Sigmoid colon (tissue), 4 donors: Measurements from ENCODE around the gene TMED3.

Experiments used
- EP300 ChIP-seq, 4 donors: sonication (generic); formaldehyde crosslinking; IDR thresholded peaks; one replicate each; pipeline ENCODE4 v1.6.1; 2017; ENCODE audit warnings: antibody characterized with exemption in 4 of 4
- POLR2A ChIP-seq, 2 donors: fragments of 450-650 bp; IDR thresholded peaks; one replicate each; pipeline ENCODE4 v1.6.1; 2016; ENCODE audit warnings: antibody characterized with exemption in 2 of 2, mild to moderate bottlenecking in 2 of 2, moderate library complexity in 2 of 2
- POLR2AphosphoS5 ChIP-seq, 4 donors: sonication (generic); formaldehyde crosslinking; IDR thresholded peaks; one replicate each; pipeline ENCODE4 v1.6.1; 2017; ENCODE audit warnings: antibody characterized with exemption in 4 of 4
- TF ChIP-seq, protein P1 (sequence below), 4 experiments: fragments of 450-650 bp in 3 of 4; fragments of 200-600 bp in 1 of 4; IDR thresholded peaks; one replicate each; pipeline ENCODE4 v1.5.1; 2016 to 2019; ENCODE audit warnings: antibody characterized with exemption in 4 of 4, mild to moderate bottlenecking in 3 of 4, moderate library complexity in 2 of 4

DNA sequence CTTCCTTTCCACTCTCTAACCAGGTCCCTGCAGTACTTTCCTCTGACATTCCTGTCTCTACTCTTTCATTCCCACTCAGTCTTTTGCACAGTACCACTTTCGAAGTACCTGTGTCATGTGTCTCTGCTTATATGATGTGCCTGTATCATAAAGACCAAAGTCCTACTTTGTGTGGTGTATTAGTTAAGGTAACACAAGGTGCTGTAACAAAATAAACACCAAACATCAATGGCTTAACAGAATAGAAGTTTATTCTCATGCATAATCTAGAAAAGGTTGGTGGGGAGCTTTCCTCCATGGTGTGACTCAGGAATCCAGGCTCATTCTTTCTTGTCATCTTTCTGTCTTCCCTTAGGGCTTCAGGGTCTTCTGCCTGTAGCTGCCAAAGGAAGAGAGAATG is 3.3 kb downstream of the TMED3 start:
- TF ChIP-seq, protein P1, sequence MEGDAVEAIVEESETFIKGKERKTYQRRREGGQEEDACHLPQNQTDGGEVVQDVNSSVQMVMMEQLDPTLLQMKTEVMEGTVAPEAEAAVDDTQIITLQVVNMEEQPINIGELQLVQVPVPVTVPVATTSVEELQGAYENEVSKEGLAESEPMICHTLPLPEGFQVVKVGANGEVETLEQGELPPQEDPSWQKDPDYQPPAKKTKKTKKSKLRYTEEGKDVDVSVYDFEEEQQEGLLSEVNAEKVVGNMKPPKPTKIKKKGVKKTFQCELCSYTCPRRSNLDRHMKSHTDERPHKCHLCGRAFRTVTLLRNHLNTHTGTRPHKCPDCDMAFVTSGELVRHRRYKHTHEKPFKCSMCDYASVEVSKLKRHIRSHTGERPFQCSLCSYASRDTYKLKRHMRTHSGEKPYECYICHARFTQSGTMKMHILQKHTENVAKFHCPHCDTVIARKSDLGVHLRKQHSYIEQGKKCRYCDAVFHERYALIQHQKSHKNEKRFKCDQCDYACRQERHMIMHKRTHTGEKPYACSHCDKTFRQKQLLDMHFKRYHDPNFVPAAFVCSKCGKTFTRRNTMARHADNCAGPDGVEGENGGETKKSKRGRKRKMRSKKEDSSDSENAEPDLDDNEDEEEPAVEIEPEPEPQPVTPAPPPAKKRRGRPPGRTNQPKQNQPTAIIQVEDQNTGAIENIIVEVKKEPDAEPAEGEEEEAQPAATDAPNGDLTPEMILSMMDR (IDR thresholded peaks at IDR 0.05), result no peak
- TF ChIP-seq POLR2A (IDR thresholded peaks at IDR 0.05) (no peak), EP300 (IDR thresholded peaks at IDR 0.05) (no peak), POLR2AphosphoS5 (IDR thresholded peaks at IDR 0.05) (no peak)
